A549 (cell line): Measurements from ENCODE around the gene ZNF10.

Experiments used
- BHLHE40 ChIP-seq: IDR thresholded peaks from 2 replicates; pipeline ENCODE4 v1.6.1; 2012; ENCODE audit warnings: low read depth, low read length, inconsistent platforms
- CHD2 ChIP-seq: fragments of 150-350 bp; IDR thresholded peaks from 2 replicates; pipeline ENCODE4 v1.6.1; 2014; ENCODE audit warnings: low read length; ENCODE audit not compliant: partially characterized antibody
- EP300 ChIP-seq, 2 experiments: fragments of >200 bp; sonication (Bioruptor Twin); formaldehyde crosslinking; IDR thresholded peaks; 2 replicates in 1 of 2; 3 replicates in 1 of 2; pipeline ENCODE4 v1.6.1; 2016 to 2017
- ESRRA ChIP-seq: fragments of 150-350 bp; IDR thresholded peaks from 2 replicates; pipeline ENCODE4 v1.6.1; 2014; ENCODE audit warnings: mild to moderate bottlenecking, low read length, borderline replicate concordance
- JUNB ChIP-seq: fragments of >200 bp; sonication (Bioruptor Twin); formaldehyde crosslinking; IDR thresholded peaks from 2 replicates; pipeline ENCODE4 v1.6.1; 2016
- KDM5A ChIP-seq: fragments of 200-600 bp; sonication (generic); IDR thresholded peaks from 2 replicates; pipeline ENCODE4 v1.6.1; 2016; ENCODE audit warnings: antibody characterized with exemption, mild to moderate bottlenecking
- POLR2A ChIP-seq: IDR thresholded peaks from 2 replicates; pipeline ENCODE4 v1.6.1; 2012; ENCODE audit warnings: mild to moderate bottlenecking, low read length
- POLR2AphosphoS2 ChIP-seq: conservative IDR thresholded peaks from 2 replicates; pipeline ENCODE4 v1.6.1; 2012; ENCODE audit warnings: low read length, improper control_type of control experiment, inconsistent platforms
- SMC3 ChIP-seq: fragments of >200 bp; sonication (Bioruptor Twin); formaldehyde crosslinking; IDR thresholded peaks from 3 replicates; pipeline ENCODE4 v1.6.1; 2018; ENCODE audit warnings: inconsistent platforms
- TF ChIP-seq, protein P1 (sequence below): IDR thresholded peaks from 2 replicates; pipeline ENCODE4 v1.6.1; 2012
- TF ChIP-seq, protein P2 (sequence below): fragments of >200 bp; sonication (Bioruptor Twin); formaldehyde crosslinking; IDR thresholded peaks from 3 replicates; pipeline ENCODE4 v1.5.1; 2016
- TF ChIP-seq, protein P3 (sequence below): fragments of 150-350 bp; IDR thresholded peaks from 2 replicates; pipeline ENCODE4 v1.6.1; 2014; ENCODE audit warnings: low read depth, mild to moderate bottlenecking, low read length
- TF ChIP-seq, protein P4 (sequence below): IDR thresholded peaks from 2 replicates; pipeline ENCODE4 v1.6.1; 2012

DNA sequence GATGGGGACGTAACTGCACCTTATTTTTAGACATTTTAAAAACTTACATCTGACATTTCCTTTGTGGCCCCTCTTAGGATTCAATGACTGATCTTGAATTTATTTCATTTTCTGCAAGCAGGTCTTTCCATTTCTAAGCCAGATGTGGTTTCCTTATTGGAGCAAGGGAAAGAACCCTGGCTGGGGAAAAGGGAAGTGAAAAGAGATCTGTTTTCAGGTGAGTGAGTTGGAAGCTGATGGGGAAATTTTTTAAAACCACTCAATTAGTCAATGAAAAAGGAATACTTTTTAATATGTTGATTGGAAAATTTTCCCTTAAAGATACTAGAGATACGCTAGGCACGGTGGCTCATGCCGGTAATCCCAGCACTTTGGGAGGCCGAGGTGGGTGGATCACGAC is 47.1 kb upstream of the ZNF10 start:
- TF ChIP-seq, protein P1, sequence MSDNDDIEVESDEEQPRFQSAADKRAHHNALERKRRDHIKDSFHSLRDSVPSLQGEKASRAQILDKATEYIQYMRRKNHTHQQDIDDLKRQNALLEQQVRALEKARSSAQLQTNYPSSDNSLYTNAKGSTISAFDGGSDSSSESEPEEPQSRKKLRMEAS = no peak
- TF ChIP-seq BHLHE40 (no peak), POLR2A (no peak), CHD2 (no peak), KDM5A (no peak), ESRRA (no peak), SMC3 (no peak), JUNB (no peak), POLR2AphosphoS2 (no peak), EP300 (IDR thresholded peaks at IDR 0.05) (no peak)
- TF ChIP-seq, protein P2, sequence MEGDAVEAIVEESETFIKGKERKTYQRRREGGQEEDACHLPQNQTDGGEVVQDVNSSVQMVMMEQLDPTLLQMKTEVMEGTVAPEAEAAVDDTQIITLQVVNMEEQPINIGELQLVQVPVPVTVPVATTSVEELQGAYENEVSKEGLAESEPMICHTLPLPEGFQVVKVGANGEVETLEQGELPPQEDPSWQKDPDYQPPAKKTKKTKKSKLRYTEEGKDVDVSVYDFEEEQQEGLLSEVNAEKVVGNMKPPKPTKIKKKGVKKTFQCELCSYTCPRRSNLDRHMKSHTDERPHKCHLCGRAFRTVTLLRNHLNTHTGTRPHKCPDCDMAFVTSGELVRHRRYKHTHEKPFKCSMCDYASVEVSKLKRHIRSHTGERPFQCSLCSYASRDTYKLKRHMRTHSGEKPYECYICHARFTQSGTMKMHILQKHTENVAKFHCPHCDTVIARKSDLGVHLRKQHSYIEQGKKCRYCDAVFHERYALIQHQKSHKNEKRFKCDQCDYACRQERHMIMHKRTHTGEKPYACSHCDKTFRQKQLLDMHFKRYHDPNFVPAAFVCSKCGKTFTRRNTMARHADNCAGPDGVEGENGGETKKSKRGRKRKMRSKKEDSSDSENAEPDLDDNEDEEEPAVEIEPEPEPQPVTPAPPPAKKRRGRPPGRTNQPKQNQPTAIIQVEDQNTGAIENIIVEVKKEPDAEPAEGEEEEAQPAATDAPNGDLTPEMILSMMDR = no peak
- TF ChIP-seq, protein P3, sequence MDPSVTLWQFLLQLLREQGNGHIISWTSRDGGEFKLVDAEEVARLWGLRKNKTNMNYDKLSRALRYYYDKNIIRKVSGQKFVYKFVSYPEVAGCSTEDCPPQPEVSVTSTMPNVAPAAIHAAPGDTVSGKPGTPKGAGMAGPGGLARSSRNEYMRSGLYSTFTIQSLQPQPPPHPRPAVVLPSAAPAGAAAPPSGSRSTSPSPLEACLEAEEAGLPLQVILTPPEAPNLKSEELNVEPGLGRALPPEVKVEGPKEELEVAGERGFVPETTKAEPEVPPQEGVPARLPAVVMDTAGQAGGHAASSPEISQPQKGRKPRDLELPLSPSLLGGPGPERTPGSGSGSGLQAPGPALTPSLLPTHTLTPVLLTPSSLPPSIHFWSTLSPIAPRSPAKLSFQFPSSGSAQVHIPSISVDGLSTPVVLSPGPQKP = no peak
- TF ChIP-seq, protein P4, sequence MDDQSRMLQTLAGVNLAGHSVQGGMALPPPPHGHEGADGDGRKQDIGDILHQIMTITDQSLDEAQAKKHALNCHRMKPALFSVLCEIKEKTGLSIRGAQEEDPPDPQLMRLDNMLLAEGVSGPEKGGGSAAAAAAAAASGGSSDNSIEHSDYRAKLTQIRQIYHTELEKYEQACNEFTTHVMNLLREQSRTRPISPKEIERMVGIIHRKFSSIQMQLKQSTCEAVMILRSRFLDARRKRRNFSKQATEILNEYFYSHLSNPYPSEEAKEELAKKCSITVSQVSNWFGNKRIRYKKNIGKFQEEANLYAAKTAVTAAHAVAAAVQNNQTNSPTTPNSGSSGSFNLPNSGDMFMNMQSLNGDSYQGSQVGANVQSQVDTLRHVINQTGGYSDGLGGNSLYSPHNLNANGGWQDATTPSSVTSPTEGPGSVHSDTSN = no peak
